Epithelial cell of esophagus (primary cell): ENCODE data around the gene PRR16.

ENCODE experiments used
- DNase-seq: peaks from one replicate; pipeline ENCODE4 v3.0.0; 2010; ENCODE audit warnings: low read depth
- H3K4me3 ChIP-seq: 2 replicates; pipeline ENCODE4 v1.5.1; 2011; ENCODE audit warnings: mild to moderate bottlenecking, low read length, control low read depth
- CTCF ChIP-seq: IDR thresholded peaks from 2 replicates; pipeline ENCODE4 v1.5.1; 2011; ENCODE audit warnings: low read depth, mild to moderate bottlenecking, low read length, control low read depth, inconsistent platforms; ENCODE audit not compliant: insufficient read depth; ENCODE audit errors: missing control alignments

The PRR16 gene

GRCh38 chr5:120734033-120734432, 269.9 kb downstream of the PRR16 start:
- no peak overlapping the region for H3K4me3 ChIP-seq
- no peak for TF ChIP-seq CTCF
- no peak for DNase-seq

GRCh38 chr5:120735076-120735475, 271.0 kb downstream of the PRR16 start:
- TF ChIP-seq CTCF: no peak
- DNase-seq: no peak
- H3K4me3 ChIP-seq: no peak overlapping the region
